Activated naive CD8-positive, alpha-beta T cell treated with anti-CD3 and anti-CD28 coated beads, Interleukin-2, amount 50 U/mL, for 24 hours (primary cell): ENCODE data around the gene HECW1.
"Not testable (repeated sequence)": the region's sequence is repeated elsewhere in the genome, so short reads cannot be mapped to it uniquely, and the experiment has no call there.

Experiments used
- ATAC-seq: fragments of 150-1000 bp; cut with Tn5 transposase; one replicate; pipeline ENCODE4 v1.10.0; 2021
- DNase-seq: peaks from one replicate; pipeline ENCODE4 v3.0.0; 2021
- H3K27ac Mint-ChIP-seq: one replicate; pipeline ENCODE4 v1.8.0; 2021; ENCODE audit warnings: mild to moderate bottlenecking, mixed read lengths
- H3K27me3 Mint-ChIP-seq: one replicate; pipeline ENCODE4 v1.8.0; 2021; ENCODE audit warnings: mixed read lengths
- H3K36me3 Mint-ChIP-seq: one replicate; pipeline ENCODE4 v1.8.0; 2021; ENCODE audit warnings: low read depth, mixed read lengths
- H3K4me1 Mint-ChIP-seq: one replicate; pipeline ENCODE4 v1.8.0; 2021; ENCODE audit warnings: mixed read lengths
- H3K4me3 Mint-ChIP-seq: one replicate; pipeline ENCODE4 v1.8.0; 2021; ENCODE audit warnings: mild to moderate bottlenecking, moderate library complexity, mixed read lengths
- H3K9me3 Mint-ChIP-seq: one replicate; pipeline ENCODE4 v1.8.0; 2021; ENCODE audit warnings: mixed read lengths

The HECW1 gene

GRCh38 chr7:43198599-43199090, 86.2 kb downstream of the HECW1 start:
- ATAC-seq (no peak), DNase-seq (no peak)
- Mint-ChIP-seq H3K4me1 (no peaks in the 10 kb centered on the region), H3K27me3 (peaks cover 4% of the 10 kb centered on the region), H3K4me3 (no peak overlapping the region), H3K9me3 (no peaks in the 10 kb centered on the region), H3K36me3 (no peaks in the 10 kb centered on the region), H3K27ac (no peak overlapping the region)

GRCh38 chr7:43199371-43200160, 87.1 kb downstream of the HECW1 start:
- no peak for ATAC-seq
- Mint-ChIP-seq H3K36me3 (no peaks in the 10 kb centered on the region), H3K4me1 (no peaks in the 10 kb centered on the region)

GRCh38 chr7:43201912-43202311, 89.5 kb downstream of the HECW1 start:
- no peaks in the 10 kb centered on the region for H3K4me1 Mint-ChIP-seq
- H3K27me3 Mint-ChIP-seq = peaks cover 4% of the 10 kb centered on the region
- H3K9me3 Mint-ChIP-seq = no peaks in the 10 kb centered on the region
- no peak for ATAC-seq
- no peak overlapping the region for H3K27ac Mint-ChIP-seq
- DNase-seq = no peak
- H3K4me3 Mint-ChIP-seq = no peak overlapping the region
- no peaks in the 10 kb centered on the region for H3K36me3 Mint-ChIP-seq

More at GRCh38 chr7:43199371-43200160, 87.1 kb downstream of the HECW1 start:
- H3K27me3 Mint-ChIP-seq = peaks cover 4% of the 10 kb centered on the region
- H3K27ac Mint-ChIP-seq = no peak overlapping the region
- H3K9me3 Mint-ChIP-seq = no peaks in the 10 kb centered on the region
- DNase-seq = no peak
- no peak overlapping the region for H3K4me3 Mint-ChIP-seq

GRCh38 chr7:43204081-43204480, 91.6 kb downstream of the HECW1 start:
- ATAC-seq = no peak
- Mint-ChIP-seq H3K9me3 (no peaks in the 10 kb centered on the region), H3K27ac (no peak overlapping the region), H3K27me3 (peaks cover 4% of the 10 kb centered on the region), H3K4me1 (no peaks in the 10 kb centered on the region), H3K36me3 (no peaks in the 10 kb centered on the region), H3K4me3 (no peak overlapping the region)
- DNase-seq = no peak

GRCh38 chr7:43205171-43205795, 92.8 kb downstream of the HECW1 start:
- Mint-ChIP-seq H3K27me3 (peaks cover 2% of the 10 kb centered on the region), H3K4me3 (no peak overlapping the region), H3K36me3 (no peaks in the 10 kb centered on the region), H3K4me1 (no peaks in the 10 kb centered on the region), H3K9me3 (no peaks in the 10 kb centered on the region), H3K27ac (no peak overlapping the region)
- DNase-seq (no peak), ATAC-seq (no peak)

GRCh38 chr7:43208242-43208641, 95.8 kb downstream of the HECW1 start:
- H3K27ac Mint-ChIP-seq = no peak overlapping the region
- H3K9me3 Mint-ChIP-seq = no peaks in the 10 kb centered on the region
- ATAC-seq (no peak), DNase-seq (no peak)
- H3K4me3 Mint-ChIP-seq = no peak overlapping the region
- peaks cover 6% of the 10 kb centered on the region for H3K27me3 Mint-ChIP-seq
- H3K4me1 Mint-ChIP-seq = no peaks in the 10 kb centered on the region
- H3K36me3 Mint-ChIP-seq = no peaks in the 10 kb centered on the region

GRCh38 chr7:43210539-43210938, 98.1 kb downstream of the HECW1 start:
- H3K36me3 Mint-ChIP-seq, H3K9me3 Mint-ChIP-seq, ATAC-seq, H3K4me3 Mint-ChIP-seq, H3K27ac Mint-ChIP-seq, H3K4me1 Mint-ChIP-seq, H3K27me3 Mint-ChIP-seq, DNase-seq: not testable (repeated sequence)

- Mint-ChIP-seq H3K4me1 (no peaks in the 10 kb centered on the region), H3K9me3 (no peaks in the 10 kb centered on the region), H3K27me3 (peaks cover 11% of the 10 kb centered on the region), H3K36me3 (no peaks in the 10 kb centered on the region), H3K27ac (no peak overlapping the region), H3K4me3 (no peak overlapping the region)
- DNase-seq (no peak), ATAC-seq (no peak)
These were observed 98.8 kb downstream of the HECW1 start for GRCh38 chr7:43211286-43211685.

GRCh38 chr7:43211693-43212092, 99.2 kb downstream of the HECW1 start:
- Mint-ChIP-seq H3K4me3 (no peak overlapping the region), H3K9me3 (no peaks in the 10 kb centered on the region), H3K27ac (no peak overlapping the region), H3K36me3 (no peaks in the 10 kb centered on the region), H3K4me1 (no peaks in the 10 kb centered on the region), H3K27me3 (peaks cover 11% of the 10 kb centered on the region)
- DNase-seq = no peak
- no peak for ATAC-seq

- Mint-ChIP-seq H3K4me3 (no peak overlapping the region), H3K36me3 (no peaks in the 10 kb centered on the region), H3K4me1 (no peaks in the 10 kb centered on the region), H3K27me3 (peaks cover 11% of the 10 kb centered on the region), H3K27ac (no peak overlapping the region), H3K9me3 (no peaks in the 10 kb centered on the region)
- DNase-seq (no peak), ATAC-seq (no peak)
These were observed 100.5 kb downstream of the HECW1 start for GRCh38 chr7:43212921-43213320.

- Mint-ChIP-seq H3K9me3 (no peaks in the 10 kb centered on the region), H3K36me3 (no peaks in the 10 kb centered on the region), H3K4me3 (no peak overlapping the region), H3K27ac (no peak overlapping the region), H3K27me3 (peaks cover 12% of the 10 kb centered on the region), H3K4me1 (no peaks in the 10 kb centered on the region)
- ATAC-seq = no peak
- no peak for DNase-seq
These were observed 102.6 kb downstream of the HECW1 start for GRCh38 chr7:43215061-43215460.

GRCh38 chr7:43217055-43217454, 104.6 kb downstream of the HECW1 start:
- no peaks in the 10 kb centered on the region for H3K4me1 Mint-ChIP-seq
- H3K9me3 Mint-ChIP-seq = no peaks in the 10 kb centered on the region
- H3K27ac Mint-ChIP-seq = no peak overlapping the region
- no peak for DNase-seq
- ATAC-seq = no peak
- H3K27me3 Mint-ChIP-seq = peaks cover 12% of the 10 kb centered on the region
- no peak overlapping the region for H3K4me3 Mint-ChIP-seq
- no peaks in the 10 kb centered on the region for H3K36me3 Mint-ChIP-seq

- ATAC-seq, H3K4me3 Mint-ChIP-seq, DNase-seq, H3K4me1 Mint-ChIP-seq, H3K27me3 Mint-ChIP-seq, H3K9me3 Mint-ChIP-seq, H3K27ac Mint-ChIP-seq, H3K36me3 Mint-ChIP-seq: not testable (repeated sequence)
These were observed 106.5 kb downstream of the HECW1 start for GRCh38 chr7:43218901-43219300.

GRCh38 chr7:43220250-43220649, 107.8 kb downstream of the HECW1 start:
- Mint-ChIP-seq H3K9me3 (no peaks in the 10 kb centered on the region), H3K36me3 (no peaks in the 10 kb centered on the region), H3K27ac (no peak overlapping the region), H3K4me1 (no peaks in the 10 kb centered on the region), H3K4me3 (no peak overlapping the region), H3K27me3 (peaks cover 8% of the 10 kb centered on the region)
- DNase-seq (no peak), ATAC-seq (no peak)

GRCh38 chr7:43220742-43221141, 108.3 kb downstream of the HECW1 start:
- ATAC-seq (no peak), DNase-seq (no peak)
- H3K36me3 Mint-ChIP-seq = no peaks in the 10 kb centered on the region
- H3K9me3 Mint-ChIP-seq = no peaks in the 10 kb centered on the region
- peaks cover 6% of the 10 kb centered on the region for H3K27me3 Mint-ChIP-seq
- H3K4me1 Mint-ChIP-seq = no peaks in the 10 kb centered on the region
- H3K27ac Mint-ChIP-seq = no peak overlapping the region
- no peak overlapping the region for H3K4me3 Mint-ChIP-seq
